ENCODE measurements around the gene SCG5. TPM values are rescaled to one million over a fixed set of nuclear protein-coding genes. Genes with fewer than 3 reads are reported as not detected.

The SCG5 gene
- total and polyA plus RNA-seq, 2 donors from 2014 or later = 1.3 to 1.6 TPM

- DNase-seq (no peak), FAIRE-seq (no peak)
- H3K9ac ChIP-seq (ENCODE audit: low read length in 3 of 3) = no peak overlapping the region
- H3K4me1 ChIP-seq (ENCODE audit: control insufficient read depth in 2 of 3, insufficient read depth in 2 of 3, low read depth in 1 of 3, low read length in 3 of 3) = no peaks in the 10 kb centered on the region
- H3K36me3 ChIP-seq (ENCODE audit: control insufficient read depth in 2 of 3, insufficient read depth in 3 of 3, low read length in 3 of 3) = no peaks in the 10 kb centered on the region
- TF ChIP-seq CTCF (IDR thresholded peaks at IDR 0.05; ENCODE audit: borderline replicate concordance, extremely low read depth, insufficient read depth) = no peak
- no peak overlapping the region for H3K4me3 ChIP-seq (ENCODE audit: low read length in 3 of 3)
- H3K27me3 ChIP-seq (ENCODE audit: control insufficient read depth, insufficient read depth, low read length) = peaks cover 4% of the 10 kb centered on the region
- no peaks in the 10 kb centered on the region for H3K9me3 ChIP-seq (ENCODE audit: control insufficient read depth in 2 of 3, insufficient read depth in 1 of 3, low read length in 3 of 3)
- no peak overlapping the region for H3K27ac ChIP-seq (ENCODE audit: low read depth in 2 of 2, low read length in 2 of 2)
- intact Hi-C loops (cut with DNase I) = no loop called here
Measured at GRCh38 chr15:32732574-32733157, 91.2 kb downstream of the SCG5 start.

GRCh38 chr15:32733281-32733680 lies 91.8 kb downstream of the SCG5 start:
- no peaks in the 10 kb centered on the region for H3K9me3 ChIP-seq (ENCODE audit: control insufficient read depth in 2 of 3, insufficient read depth in 1 of 3, low read length in 3 of 3)
- TF ChIP-seq CTCF (IDR thresholded peaks at IDR 0.05; ENCODE audit: borderline replicate concordance, extremely low read depth, insufficient read depth) = no peak
- no peak overlapping the region for H3K9ac ChIP-seq (ENCODE audit: low read length in 3 of 3)
- FAIRE-seq (no peak), DNase-seq (no peak)
- no peaks in the 10 kb centered on the region for H3K36me3 ChIP-seq (ENCODE audit: control insufficient read depth in 2 of 3, insufficient read depth in 3 of 3, low read length in 3 of 3)
- no peaks in the 10 kb centered on the region for H3K4me1 ChIP-seq (ENCODE audit: control insufficient read depth in 2 of 3, insufficient read depth in 2 of 3, low read depth in 1 of 3, low read length in 3 of 3)
- H3K4me3 ChIP-seq (ENCODE audit: low read length in 3 of 3) = no peak overlapping the region
- peaks cover 4% of the 10 kb centered on the region for H3K27me3 ChIP-seq (ENCODE audit: control insufficient read depth, insufficient read depth, low read length)
- intact Hi-C loops (cut with DNase I) = no loop called here
- no peak overlapping the region for H3K27ac ChIP-seq (ENCODE audit: low read depth in 2 of 2, low read length in 2 of 2)

- FAIRE-seq (no peak), DNase-seq (no peak)
- Histone ChIP-seq H3K9ac (ENCODE audit: low read length in 3 of 3) (no peak overlapping the region), H3K36me3 (ENCODE audit: control insufficient read depth in 2 of 3, insufficient read depth in 3 of 3, low read length in 3 of 3) (no peaks in the 10 kb centered on the region), H3K9me3 (ENCODE audit: control insufficient read depth in 2 of 3, insufficient read depth in 1 of 3, low read length in 3 of 3) (peaks cover 0 to 2% (median 0%) of the 10 kb centered on the region in 3 donors), H3K4me3 (ENCODE audit: low read length in 3 of 3) (no peak overlapping the region), H3K27ac (ENCODE audit: low read depth in 2 of 2, low read length in 2 of 2) (no peak overlapping the region), H3K27me3 (ENCODE audit: control insufficient read depth, insufficient read depth, low read length) (peaks cover 4% of the 10 kb centered on the region), H3K4me1 (ENCODE audit: control insufficient read depth in 2 of 3, insufficient read depth in 2 of 3, low read depth in 1 of 3, low read length in 3 of 3) (no peaks in the 10 kb centered on the region)
- no peak for TF ChIP-seq CTCF (IDR thresholded peaks at IDR 0.05; ENCODE audit: borderline replicate concordance, extremely low read depth, insufficient read depth)
- intact Hi-C loops (cut with DNase I) = no loop called here
Measured at GRCh38 chr15:32735989-32736700, 94.6 kb downstream of the SCG5 start.
